GM23248 (cell line): ENCODE data around the gene EPB41L5.

Source experiments
- EZH2 ChIP-seq: fragments of 200-600 bp; sonication (generic); IDR thresholded peaks from 2 replicates; pipeline ENCODE4 v1.6.1; 2018; ENCODE audit warnings: antibody characterized with exemption, mild to moderate bottlenecking; ENCODE audit not compliant: insufficient read depth, poor library complexity, severe bottlenecking
- EZH2phosphoT487 ChIP-seq: fragments of 200-600 bp; sonication (generic); IDR thresholded peaks from 2 replicates; pipeline ENCODE4 v1.6.1; 2018; ENCODE audit warnings: antibody characterized with exemption, moderate library complexity, mild to moderate bottlenecking, low read depth; ENCODE audit not compliant: insufficient read depth

GRCh38 chr2:120225549-120226065 lies 212.7 kb downstream of the EPB41L5 start:
- no peak for TF ChIP-seq EZH2
- no peak for TF ChIP-seq EZH2phosphoT487
